Heart right ventricle (tissue), 16 donors: ENCODE data around the gene MOSMO. TPM values are rescaled to one million over a fixed set of nuclear protein-coding genes. Genes with fewer than 3 reads are reported as not detected.
A peak's percentile ranks its signal among the peaks of the same experiment; 100 is the strongest.

Experiments used
- ATAC-seq, 8 donors: fragments of 200-7000 bp; cut with Tn5 transposase; one replicate each; pipeline ENCODE4 v1.9.1; 2020; ENCODE audit warnings: mild to moderate bottlenecking in 8 of 8, moderate library complexity in 8 of 8, moderate number of reproducible peaks in 1 of 8
- DNase-seq, 2 donors: peaks; one replicate each; pipeline ENCODE4 v3.0.0-alpha.2; 2020
- H3K27ac ChIP-seq, 10 donors: fragments of 200-600 bp; sonication (generic) in 2 of 10; one replicate each; pipeline versions ENCODE4 v1.5.0 to v1.8.0; 2020 to 2022; ENCODE audit warnings: mild to moderate bottlenecking in 3 of 10
- H3K27me3 ChIP-seq, 7 donors: fragments of 200-600 bp; one replicate each; pipeline ENCODE4 v1.8.0; 2021 to 2022; ENCODE audit warnings: mild to moderate bottlenecking in 2 of 7
- H3K36me3 ChIP-seq, 9 donors: fragments of 200-600 bp; sonication (generic) in 1 of 9; one replicate each; pipeline versions ENCODE4 v1.5.0 to v1.8.0; 2020 to 2022; ENCODE audit warnings: mild to moderate bottlenecking in 2 of 9
- H3K4me1 ChIP-seq, 9 donors: fragments of 200-600 bp; sonication (generic) in 1 of 9; one replicate each; pipeline versions ENCODE4 v1.5.0 to v1.8.0; 2020 to 2022; ENCODE audit warnings: mild to moderate bottlenecking in 4 of 9
- H3K4me3 ChIP-seq, 10 donors: fragments of 200-600 bp; sonication (generic) in 2 of 10; one replicate each; pipeline versions ENCODE4 v1.5.0 to v1.8.0; 2020 to 2022; ENCODE audit warnings: mild to moderate bottlenecking in 7 of 10, moderate library complexity in 2 of 10
- H3K9me3 ChIP-seq, 11 donors: fragments of 200-600 bp in 10 of 11; sonication (generic) in 2 of 11; one replicate each; pipeline versions ENCODE4 v1.5.0 to v1.8.0; 2013 to 2022; ENCODE audit warnings: mild to moderate bottlenecking in 2 of 11, control low read depth in 1 of 11, moderate library complexity in 1 of 11
- CTCF ChIP-seq, 9 donors: fragments of 200-600 bp; sonication (generic) in 2 of 9; IDR thresholded peaks; one replicate each; pipeline versions ENCODE4 v1.5.0 to v1.8.0; 2021 to 2022; ENCODE audit warnings: antibody characterized with exemption in 9 of 9, mild to moderate bottlenecking in 5 of 9, moderate library complexity in 1 of 9
- WGBS, 2 donors: extraction: QIAGEN DNeasy Blood & Tissue Kit; methylation state at CpG; one replicate each; pipeline ENCODE4 v1.1.7; 2013; ENCODE audit warnings: inconsistent platforms in 1 of 2; 5-methylcytosine and 5-hydroxymethylcytosine counted together
- intact Hi-C, 10 donors: fragments of 100-400 bp; cut with DNase I; formaldehyde crosslinking; loops; one replicate each; pipeline versions ENCODE4 v1.11.1 to v1.14.2; 2022
- polyA plus RNA-seq, 2 donors: library from polyadenylated mRNA; stranded (reverse); fragments of 200-250 nt; gene quantifications; one replicate each; pipeline ENCODE4 v1.2.3, GENCODE V29; 2013
- total RNA-seq, 10 donors: library from RNA; stranded (reverse); fragmentation: NEBNext Ultra II Directional in 3 of 10; extraction: Animal tissue kit (Norgen Biotek cat#: 25700) in 3 of 10; gene quantifications; one replicate each; pipeline versions ENCODE4 v1.2.1 to v1.2.4, GENCODE V29; 2021 to 2023
- donor health status: Arrhythmogenic right ventricular cardiomyopathy.
- donor health status: ischemic (EF 13 %, LVEDD 7.1; RV severe dilation, severe dysfunction).
- donor health status: healthy with polysubstance abuse.
- donor health status: DM: no; HTN: yes; CAD: no.
- donor health status: DM: no; HTN: no; CAD: no.
- donor health status: ischemic (EF 25% LVEDD 6.9; RV normal size, moderate dysfunction).
- donor health status: ischemic (EF 25% LVEDD 5.7; RV mildly dilated, moderate dysfunction).
- donor health status: healthy.
- donor health status: DM: yes; HTN: yes; CAD: no.
- donor health status: Ischemic cardiomyopathy.
- donor health status: ischemic (EF 35%, LVEDD 5.7; RV mildly dilated, moderate dysfunction).
- donor health status: nonischemic (EF 11% LVEDD 7.7; RV severe dilation, severe dysfunction).
- donor health status: DM: yes; HTN: yes; CAD: no.
- donor health status: PGD.
- donor health status: ischemic (EF 29% LVEDD 5.4; RV normal size, mild dysfunction).
- donor health status: nonischemic (EF 23%, LVEDD 6.1; RV moderate dilation, normal function).

Gene MOSMO
- total and polyA plus RNA-seq, 12 donors: 7.5 to 13.0 (median 11.3) TPM

GRCh38 chr16:22005746-22006145, 2.2 kb upstream of the MOSMO start:
- H3K27ac ChIP-seq: no peak overlapping the region
- intact Hi-C loops: loop anchor here in 6 of 10 donors (2.0 to 10.0 kb wide), 5 partner anchors 51 to 292 kb away; partner anchors contain the start of genes POLR3E (in 4 of the 6) and UQCRC2 (in 1 of the 6)
- no peaks in the 10 kb centered on the region for H3K9me3 ChIP-seq
- no peak for TF ChIP-seq CTCF (IDR thresholded peaks at IDR 0.05)
- H3K4me1 ChIP-seq: peaks cover 3 to 41% (median 34%) of the 10 kb centered on the region in 9 donors
- no peak for ATAC-seq
- no peaks in the 10 kb centered on the region for H3K27me3 ChIP-seq
- no peak for DNase-seq
- WGBS, 2 donors: 83 to 90% methylated on average over 1 of the region's 1 CpG
- H3K4me3 ChIP-seq: no peak overlapping the region
- no peaks in the 10 kb centered on the region for H3K36me3 ChIP-seq

DNA sequence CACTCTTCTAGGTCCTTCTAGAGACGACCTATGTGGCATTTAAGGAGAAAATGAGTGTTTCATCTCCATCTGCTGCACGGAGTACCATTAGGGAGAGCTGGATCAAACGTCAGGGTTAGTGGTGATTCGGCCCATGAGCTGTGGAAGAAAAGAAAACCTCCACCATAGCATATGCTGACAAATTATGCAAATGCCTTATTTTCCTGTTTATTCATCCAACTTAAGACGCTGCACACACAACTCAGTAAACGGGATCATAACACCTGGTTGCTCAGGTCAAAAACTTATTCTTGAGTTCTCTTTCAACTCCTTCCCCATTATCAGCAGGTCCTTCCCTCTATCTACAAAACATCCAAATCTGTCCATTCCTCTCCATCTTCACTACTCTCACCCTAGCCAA, 1.3 kb upstream of the MOSMO start:
- ATAC-seq (no peak), DNase-seq (no peak)
- 64 to 73% methylated on average over 6 of the region's 6 CpGs for WGBS, 2 donors
- no peak for TF ChIP-seq CTCF (IDR thresholded peaks at IDR 0.05)
- H3K27me3 ChIP-seq: no peaks in the 10 kb centered on the region
- peaks cover 0 to 40% (median 32%) of the 10 kb centered on the region in 9 donors for H3K4me1 ChIP-seq
- H3K36me3 ChIP-seq: no peaks in the 10 kb centered on the region
- H3K9me3 ChIP-seq: no peaks in the 10 kb centered on the region
- no peak overlapping the region for H3K27ac ChIP-seq
- H3K4me3 ChIP-seq: peak overlapping the region in 3 of 10 donors; percentile 90 to 100 (median 99)
- intact Hi-C loops: loop anchor here in 5 of 10 donors (5.0 to 10.0 kb wide), 4 partner anchors 52 to 291 kb away; partner anchors contain the start of genes POLR3E (in 4 of the 5) and UQCRC2 (in 1 of the 5)

DNA sequence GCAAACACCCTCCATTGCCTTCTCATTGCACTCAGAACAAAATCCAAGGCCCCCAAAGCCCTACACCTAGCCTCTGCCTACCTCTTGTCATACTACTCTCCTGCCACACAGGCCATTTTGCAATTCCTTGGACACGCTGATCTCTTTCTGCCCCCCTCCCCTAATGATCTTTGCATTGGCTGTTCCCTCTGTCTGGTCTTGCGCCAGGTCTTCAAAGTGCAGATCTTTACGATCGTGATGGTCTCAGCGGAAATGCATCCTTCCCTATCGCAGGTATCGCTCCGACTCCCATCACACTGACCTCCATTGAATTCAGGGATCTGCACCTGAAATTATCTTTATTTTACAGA, 777 bp upstream of the MOSMO start:
- DNase-seq (no peak), ATAC-seq (peak in 1 of 8 donors; percentile 10)
- intact Hi-C loops: loop anchor here in 5 of 10 donors (5.0 to 10.0 kb wide), 4 partner anchors 52 to 290 kb away; partner anchors contain the start of genes POLR3E (in 4 of the 5) and UQCRC2 (in 1 of the 5)
- Histone ChIP-seq H3K36me3 (no peaks in the 10 kb centered on the region), H3K4me1 (peaks cover 0 to 44% (median 32%) of the 10 kb centered on the region in 9 donors), H3K4me3 (peak overlapping the region; percentile 58 to 100 (median 96)), H3K27me3 (no peaks in the 10 kb centered on the region), H3K9me3 (no peaks in the 10 kb centered on the region), H3K27ac (peak overlapping the region in 9 of 10 donors; percentile 78 to 97 (median 91))
- WGBS, 2 donors: 10 to 11% methylated on average over 8 of the region's 8 CpGs
- no peak for TF ChIP-seq CTCF (IDR thresholded peaks at IDR 0.05)

- DNase-seq (peak in 1 of 2 donors; percentile 40), ATAC-seq (peak in 5 of 8 donors; percentile 6 to 36 (median 23))
- no peaks in the 10 kb centered on the region for H3K27me3 ChIP-seq
- no peak for TF ChIP-seq CTCF (IDR thresholded peaks at IDR 0.05)
- no peaks in the 10 kb centered on the region for H3K9me3 ChIP-seq
- 1% methylated on average over 61 to 65 of the region's 65 CpGs for WGBS, 2 donors
- peaks cover 0 to 44% (median 32%) of the 10 kb centered on the region in 9 donors for H3K4me1 ChIP-seq
- intact Hi-C loops: loop anchor here in 5 of 10 donors (2.0 to 10.0 kb wide), 5 partner anchors 54 to 289 kb away; partner anchors contain the start of genes POLR3E (in 4 of the 5) and UQCRC2 (in 1 of the 5)
- H3K36me3 ChIP-seq: no peaks in the 10 kb centered on the region
- H3K27ac ChIP-seq: peak overlapping the region in 8 of 10 donors; percentile 63 to 90 (median 76)
- H3K4me3 ChIP-seq: peak overlapping the region; percentile 58 to 100 (median 94)
These were observed 526 bp downstream of the MOSMO start for GRCh38 chr16:22008215-22009059.
